Measurements from ENCODE around the gene HTT.
A peak's percentile ranks its signal among the peaks of the same experiment; 100 is the strongest.
"Not testable (repeated sequence)": the region's sequence is repeated elsewhere in the genome, so short reads cannot be mapped to it uniquely, and the experiment has no call there.

HTT gene

DNA sequence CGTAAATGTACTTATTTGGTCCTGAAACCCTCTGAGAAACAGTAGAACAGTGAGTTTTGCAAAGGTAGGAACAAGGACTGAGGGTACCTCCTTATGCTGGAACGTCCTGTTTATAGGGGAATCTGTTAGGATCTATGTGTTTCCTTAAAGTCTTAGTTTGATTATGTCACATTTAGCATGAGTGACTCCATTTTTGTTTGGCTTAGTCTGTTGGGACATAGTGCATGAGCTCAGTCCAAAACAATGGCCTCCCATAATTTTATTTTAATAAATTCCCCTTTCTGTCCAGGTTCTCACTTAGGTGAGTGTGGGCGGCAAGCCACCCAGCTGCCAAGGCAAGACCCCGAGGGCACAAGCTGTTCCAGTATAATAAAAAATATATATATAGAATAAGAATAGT is 27.9 kb upstream of the HTT start:
- DNase-seq = no peak

- no peak for DNase-seq
Observed at GRCh38 chr4:3047464-3048286, 26.8 kb upstream of the HTT start.

GRCh38 chr4:3051141-3051897 is 23.2 kb upstream of the HTT start:
- not testable (repeated sequence) for DNase-seq

- DNase-seq = no peak
Observed at GRCh38 chr4:3054169-3054759, 20.2 kb upstream of the HTT start.

DNA sequence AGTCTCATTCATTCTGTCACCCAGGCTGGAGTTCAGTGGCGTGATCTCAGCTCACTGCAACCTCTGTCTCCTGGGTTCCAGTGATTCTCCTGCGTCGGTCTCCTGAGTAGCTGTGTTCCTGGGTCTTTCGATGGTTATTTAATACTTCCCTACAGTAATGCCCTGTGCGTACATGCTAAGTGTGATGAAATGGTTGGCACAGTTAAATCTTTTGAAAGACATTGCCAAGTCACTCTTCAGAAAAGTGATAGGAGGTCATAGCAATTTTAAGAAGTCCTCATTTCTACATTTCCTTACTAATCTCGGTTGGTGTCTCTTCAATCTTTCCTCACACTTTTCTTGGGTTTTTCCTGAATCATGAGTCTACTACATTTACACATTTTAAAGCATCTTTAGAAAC is 14.5 kb upstream of the HTT start:
- no peak for DNase-seq

GRCh38 chr4:3060946-3061345 is 13.5 kb upstream of the HTT start:
- no peak for DNase-seq

GRCh38 chr4:3062471-3062870 is 12.0 kb upstream of the HTT start:
- DNase-seq = no peak

GRCh38 chr4:3065551-3065950 is 8.9 kb upstream of the HTT start:
- no peak for DNase-seq

- DNase-seq = no peak
Observed at GRCh38 chr4:3066836-3067400, 7.6 kb upstream of the HTT start.

- DNase-seq = no peak
Observed at GRCh38 chr4:3067473-3068001, 6.9 kb upstream of the HTT start.

DNA sequence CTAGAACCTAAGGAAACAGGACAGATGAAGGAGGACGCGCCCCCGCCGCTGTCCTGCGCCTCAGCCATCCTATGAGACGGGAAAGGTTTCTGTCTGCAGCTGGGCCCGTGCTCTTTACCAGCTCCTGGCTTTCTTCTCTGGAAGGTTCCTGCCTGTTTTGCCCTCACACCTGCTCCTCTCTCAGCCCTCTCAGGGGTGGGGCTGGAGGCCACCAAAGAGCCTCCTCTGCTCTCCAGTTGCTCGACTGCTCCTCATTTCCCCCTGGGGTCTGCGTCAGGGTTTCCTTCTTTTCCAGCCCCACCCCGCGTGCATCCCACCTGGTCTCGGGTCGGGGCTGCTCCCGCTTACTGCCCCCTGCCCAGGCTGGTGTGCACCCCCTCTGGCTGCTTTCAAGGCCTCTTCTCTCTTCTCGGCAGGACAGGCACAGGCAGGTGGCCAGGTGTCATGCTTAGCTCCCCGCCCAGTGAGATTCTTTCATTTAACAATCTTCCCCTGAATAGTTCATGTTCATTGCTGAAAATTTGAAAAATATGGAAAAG is 4.8 kb upstream of the HTT start:
- no peak for DNase-seq

- DNase-seq = no peak
Observed at GRCh38 chr4:3070709-3071500, 3.6 kb upstream of the HTT start.

DNA sequence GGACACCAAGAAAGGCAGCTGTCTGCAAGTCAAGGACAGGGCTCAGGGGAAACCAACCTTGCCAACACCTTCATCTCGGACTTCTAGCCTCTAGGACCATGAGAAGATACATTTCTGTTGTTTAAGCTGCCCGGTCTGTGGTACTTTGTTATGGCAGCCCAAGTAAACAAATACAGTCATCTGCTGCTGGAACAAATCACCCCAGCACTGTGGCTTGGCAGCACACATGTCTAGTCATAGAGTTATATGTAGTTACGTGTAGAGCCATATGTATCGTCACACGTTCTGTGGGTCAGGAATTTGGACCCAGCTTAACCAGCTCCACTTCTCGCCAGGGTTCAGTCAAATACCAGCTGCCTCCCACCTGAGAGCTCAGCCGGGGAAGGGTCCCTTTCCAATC is 2.7 kb upstream of the HTT start:
- DNase-seq = no peak

- no peak for DNase-seq
Observed at GRCh38 chr4:3073158-3074077, 1.1 kb upstream of the HTT start.

- peak; percentile 9 for DNase-seq
Observed at GRCh38 chr4:3074846-3075651, 568 bp downstream of the HTT start.

- no peak for DNase-seq
Observed at GRCh38 chr4:3075652-3075981, 1.1 kb downstream of the HTT start.

DNA sequence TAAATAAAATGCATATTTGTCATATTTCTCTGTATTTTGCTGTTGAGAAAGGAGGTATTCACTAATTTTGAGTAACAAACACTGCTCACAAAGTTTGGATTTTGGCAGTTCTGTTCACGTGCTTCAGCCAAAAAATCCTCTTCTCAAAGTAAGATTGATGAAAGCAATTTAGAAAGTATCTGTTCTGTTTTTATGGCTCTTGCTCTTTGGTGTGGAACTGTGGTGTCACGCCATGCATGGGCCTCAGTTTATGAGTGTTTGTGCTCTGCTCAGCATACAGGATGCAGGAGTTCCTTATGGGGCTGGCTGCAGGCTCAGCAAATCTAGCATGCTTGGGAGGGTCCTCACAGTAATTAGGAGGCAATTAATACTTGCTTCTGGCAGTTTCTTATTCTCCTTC is 3.3 kb downstream of the HTT start:
- no peak for DNase-seq

DNA sequence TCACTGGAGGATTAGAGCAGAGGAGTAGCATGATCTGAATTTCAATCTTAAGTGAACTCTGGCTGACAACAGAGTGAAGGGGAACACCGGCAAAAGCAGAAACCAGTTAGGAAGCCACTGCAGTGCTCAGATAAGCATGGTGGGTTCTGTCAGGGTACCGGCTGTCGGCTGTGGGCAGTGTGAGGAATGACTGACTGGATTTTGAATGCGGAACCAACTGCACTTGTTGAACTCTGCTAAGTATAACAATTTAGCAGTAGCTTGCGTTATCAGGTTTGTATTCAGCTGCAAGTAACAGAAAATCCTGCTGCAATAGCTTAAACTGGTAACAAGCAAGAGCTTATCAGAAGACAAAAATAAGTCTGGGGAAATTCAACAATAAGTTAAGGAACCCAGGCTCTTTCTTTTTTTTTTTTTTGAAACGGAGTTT is 5.2 kb downstream of the HTT start:
- no peak for DNase-seq

DNA sequence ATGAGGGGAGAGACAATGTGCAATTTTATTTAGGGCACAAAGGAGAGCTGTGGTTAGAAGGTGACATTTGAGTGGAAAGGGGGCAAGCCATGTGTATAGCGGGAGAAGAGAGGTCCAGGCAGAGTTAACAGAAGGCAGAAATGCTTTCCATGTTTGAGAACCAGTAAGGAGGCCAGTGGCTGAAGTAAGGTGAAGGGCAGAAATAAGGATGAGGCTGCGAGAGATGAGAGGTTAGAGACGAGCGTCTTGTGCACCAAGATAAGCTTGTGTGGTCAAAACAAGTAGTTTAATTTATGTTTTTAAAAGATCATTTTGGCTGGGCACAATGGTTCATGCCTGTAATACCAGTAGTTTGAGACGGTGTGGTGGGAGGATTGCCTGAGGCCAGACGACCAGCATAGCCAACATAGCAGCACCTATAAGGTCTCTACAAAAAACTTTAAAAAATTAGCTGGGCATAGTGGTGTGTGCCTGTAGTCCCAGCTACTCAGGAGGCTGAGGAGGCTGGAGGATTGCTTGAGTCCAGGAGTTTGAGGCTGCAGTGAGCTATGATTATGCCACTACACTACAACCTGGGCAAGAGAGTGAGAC is 8.5 kb downstream of the HTT start:
- DNase-seq = no peak

- DNase-seq = no peak
Observed at GRCh38 chr4:3083732-3084131, 9.3 kb downstream of the HTT start.
